Heart left ventricle (tissue), 13 donors: ENCODE measurements around the gene CDC25B.

Experiments
- POLR2A ChIP-seq, 2 donors: fragments of 450-650 bp; IDR thresholded peaks; one replicate each; pipeline ENCODE4 v1.6.1; 2017; ENCODE audit warnings: antibody characterized with exemption in 2 of 2, mild to moderate bottlenecking in 2 of 2, moderate library complexity in 2 of 2
- TF ChIP-seq, protein P1 (sequence below), 12 donors: fragments of 200-600 bp; sonication (generic) in 4 of 12; IDR thresholded peaks; one replicate each; pipeline versions ENCODE4 v1.5.0 to v1.8.0; 2018 to 2022; ENCODE audit warnings: antibody characterized with exemption in 12 of 12, mild to moderate bottlenecking in 5 of 12
- donor health status: ischemic (EF 13 %, LVEDD 7.1; RV severe dilation, severe dysfunction).
- donor health status: DM: no; HTN: yes; CAD: no.
- donor health status: DM: no; HTN: no; CAD: no.
- donor health status: ischemic (EF 25% LVEDD 6.9; RV normal size, moderate dysfunction).
- donor health status: ischemic (EF 25% LVEDD 5.7; RV mildly dilated, moderate dysfunction).
- donor health status: ischemic (EF 35%, LVEDD 5.7; RV mildly dilated, moderate dysfunction).
- donor health status: nonischemic (EF 11% LVEDD 7.7; RV severe dilation, severe dysfunction).
- donor health status: DM: yes; HTN: yes; CAD: no.
- donor health status: PGD.
- donor health status: ischemic (EF 29% LVEDD 5.4; RV normal size, mild dysfunction).
- donor health status: nonischemic (EF 23%, LVEDD 6.1; RV moderate dilation, normal function).

- TF ChIP-seq, protein P1, sequence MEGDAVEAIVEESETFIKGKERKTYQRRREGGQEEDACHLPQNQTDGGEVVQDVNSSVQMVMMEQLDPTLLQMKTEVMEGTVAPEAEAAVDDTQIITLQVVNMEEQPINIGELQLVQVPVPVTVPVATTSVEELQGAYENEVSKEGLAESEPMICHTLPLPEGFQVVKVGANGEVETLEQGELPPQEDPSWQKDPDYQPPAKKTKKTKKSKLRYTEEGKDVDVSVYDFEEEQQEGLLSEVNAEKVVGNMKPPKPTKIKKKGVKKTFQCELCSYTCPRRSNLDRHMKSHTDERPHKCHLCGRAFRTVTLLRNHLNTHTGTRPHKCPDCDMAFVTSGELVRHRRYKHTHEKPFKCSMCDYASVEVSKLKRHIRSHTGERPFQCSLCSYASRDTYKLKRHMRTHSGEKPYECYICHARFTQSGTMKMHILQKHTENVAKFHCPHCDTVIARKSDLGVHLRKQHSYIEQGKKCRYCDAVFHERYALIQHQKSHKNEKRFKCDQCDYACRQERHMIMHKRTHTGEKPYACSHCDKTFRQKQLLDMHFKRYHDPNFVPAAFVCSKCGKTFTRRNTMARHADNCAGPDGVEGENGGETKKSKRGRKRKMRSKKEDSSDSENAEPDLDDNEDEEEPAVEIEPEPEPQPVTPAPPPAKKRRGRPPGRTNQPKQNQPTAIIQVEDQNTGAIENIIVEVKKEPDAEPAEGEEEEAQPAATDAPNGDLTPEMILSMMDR (IDR thresholded peaks at IDR 0.05): no peak
- TF ChIP-seq POLR2A (IDR thresholded peaks at IDR 0.05): no peak
Measured at GRCh38 chr20:3751675-3752385, 44.3 kb upstream of the CDC25B start.
